Nephron (organoid): Measurements from ENCODE around the gene CEP44.
A peak's percentile ranks its signal among the peaks of the same experiment; 100 is the strongest.

Experiments used
- H3K27ac Mint-ChIP-seq, 3 experiments: 2 replicates each; pipeline ENCODE4 v1.8.0; 2020; ENCODE audit warnings: mixed read lengths in 3 of 3, mild to moderate bottlenecking in 2 of 3, moderate library complexity in 1 of 3
- H3K27me3 Mint-ChIP-seq: 2 replicates; pipeline ENCODE4 v1.8.0; 2021; ENCODE audit warnings: low read depth, mild to moderate bottlenecking, moderate library complexity, mixed read lengths
- H3K36me3 Mint-ChIP-seq: 2 replicates; pipeline ENCODE4 v1.8.0; 2020; ENCODE audit warnings: low read depth, mixed read lengths
- H3K4me1 Mint-ChIP-seq: 2 replicates; pipeline ENCODE4 v1.8.0; 2020; ENCODE audit warnings: mixed read lengths
- H3K4me3 Mint-ChIP-seq, 3 experiments: 2 replicates each; pipeline ENCODE4 v1.8.0; 2020; ENCODE audit warnings: mild to moderate bottlenecking in 3 of 3, mixed read lengths in 3 of 3, moderate library complexity in 2 of 3
- H3K9me3 Mint-ChIP-seq: 2 replicates; pipeline ENCODE4 v1.8.0; 2020; ENCODE audit warnings: mixed read lengths
- CTCF ChIP-seq, 3 experiments: fragments of 200-600 bp; sonication (generic); IDR thresholded peaks; one replicate each; pipeline ENCODE4 v1.5.0; 2021; ENCODE audit warnings: antibody characterized with exemption in 3 of 3; ENCODE audit not compliant: unreplicated experiment in 3 of 3

The CEP44 gene

GRCh38 chr4:174283507-174284471, at the start of gene CEP44, which contains the start of gene FBXO8:
Gene CEP44, plus strand, starts transcription at chr4:174283911. Its CDS starts 15,211 bp downstream, at chr4:174299122.
Gene FBXO8, minus strand, starts transcription at chr4:174283667. Its CDS starts 20,575 bp downstream, at chr4:174263092.
- Mint-ChIP-seq H3K27ac (peak within 1 kb of the TSS; percentile 100), H3K27me3 (no peaks in the 10 kb centered on the region), H3K4me3 (peak within 1 kb of the TSS; percentile 93 to 100 (median 100)), H3K36me3 (peaks cover 22% of the 10 kb centered on the region), H3K9me3 (peaks cover 5% of the 10 kb centered on the region), H3K4me1 (peaks cover 39% of the 10 kb centered on the region)
- no peak for TF ChIP-seq CTCF (IDR thresholded peaks at IDR 0.05; ENCODE audit: unreplicated experiment in 3 of 3)

- H3K9me3 Mint-ChIP-seq: no peaks in the 10 kb centered on the region
- no peak overlapping the region for H3K27ac Mint-ChIP-seq
- H3K36me3 Mint-ChIP-seq: peaks cover 3% of the 10 kb centered on the region
- TF ChIP-seq CTCF (IDR thresholded peaks at IDR 0.05; ENCODE audit: unreplicated experiment in 3 of 3): no peak
- no peaks in the 10 kb centered on the region for H3K27me3 Mint-ChIP-seq
- H3K4me1 Mint-ChIP-seq: no peaks in the 10 kb centered on the region
- H3K4me3 Mint-ChIP-seq: no peak overlapping the region
These were observed 47.4 kb upstream of the CEP44 start for GRCh38 chr4:174236359-174236758.

- Mint-ChIP-seq H3K27ac (no peak overlapping the region), H3K27me3 (no peaks in the 10 kb centered on the region), H3K4me1 (no peaks in the 10 kb centered on the region), H3K36me3 (peaks cover 3% of the 10 kb centered on the region), H3K9me3 (no peaks in the 10 kb centered on the region), H3K4me3 (no peak overlapping the region)
- TF ChIP-seq CTCF (IDR thresholded peaks at IDR 0.05; ENCODE audit: unreplicated experiment in 3 of 3): no peak
These were observed 42.5 kb upstream of the CEP44 start for GRCh38 chr4:174241162-174241561.

- TF ChIP-seq CTCF (IDR thresholded peaks at IDR 0.05; ENCODE audit: unreplicated experiment in 3 of 3): no peak
- H3K4me3 Mint-ChIP-seq: no peak overlapping the region
- H3K36me3 Mint-ChIP-seq: no peaks in the 10 kb centered on the region
- no peaks in the 10 kb centered on the region for H3K27me3 Mint-ChIP-seq
- H3K9me3 Mint-ChIP-seq: no peaks in the 10 kb centered on the region
- peaks cover 8% of the 10 kb centered on the region for H3K4me1 Mint-ChIP-seq
- H3K27ac Mint-ChIP-seq: no peak overlapping the region
These were observed 39.3 kb upstream of the CEP44 start for GRCh38 chr4:174244441-174244840.

GRCh38 chr4:174245714-174246113, 38.0 kb upstream of the CEP44 start:
- Mint-ChIP-seq H3K36me3 (no peaks in the 10 kb centered on the region), H3K9me3 (no peaks in the 10 kb centered on the region), H3K27ac (no peak overlapping the region), H3K4me3 (no peak overlapping the region), H3K27me3 (no peaks in the 10 kb centered on the region), H3K4me1 (peaks cover 8% of the 10 kb centered on the region)
- TF ChIP-seq CTCF (IDR thresholded peaks at IDR 0.05; ENCODE audit: unreplicated experiment in 3 of 3): no peak
